Liver (tissue), 3 donors: ENCODE measurements around the gene ECM1.

Source experiments
- MAX ChIP-seq: IDR thresholded peaks from 2 replicates; pipeline ENCODE4 v1.6.1; 2016; ENCODE audit warnings: antibody characterized with exemption
- RAD21 ChIP-seq, 2 donors: IDR thresholded peaks; 2 replicates each; pipeline ENCODE4 v1.6.1; 2016; ENCODE audit warnings: antibody characterized with exemption in 2 of 2, mild to moderate bottlenecking in 2 of 2
- YY1 ChIP-seq: IDR thresholded peaks from 2 replicates; pipeline ENCODE4 v1.6.1; 2016; ENCODE audit warnings: antibody characterized with exemption, mild to moderate bottlenecking
- TF ChIP-seq, protein P1 (sequence below): fragments of 150-350 bp; IDR thresholded peaks from 2 replicates; pipeline ENCODE4 v1.5.1; 2017; ENCODE audit warnings: improper control_type of control experiment, low read depth, low read length; ENCODE audit not compliant: missing input control
- donor health status: healthy.
- donor health status: healthy.

DNA sequence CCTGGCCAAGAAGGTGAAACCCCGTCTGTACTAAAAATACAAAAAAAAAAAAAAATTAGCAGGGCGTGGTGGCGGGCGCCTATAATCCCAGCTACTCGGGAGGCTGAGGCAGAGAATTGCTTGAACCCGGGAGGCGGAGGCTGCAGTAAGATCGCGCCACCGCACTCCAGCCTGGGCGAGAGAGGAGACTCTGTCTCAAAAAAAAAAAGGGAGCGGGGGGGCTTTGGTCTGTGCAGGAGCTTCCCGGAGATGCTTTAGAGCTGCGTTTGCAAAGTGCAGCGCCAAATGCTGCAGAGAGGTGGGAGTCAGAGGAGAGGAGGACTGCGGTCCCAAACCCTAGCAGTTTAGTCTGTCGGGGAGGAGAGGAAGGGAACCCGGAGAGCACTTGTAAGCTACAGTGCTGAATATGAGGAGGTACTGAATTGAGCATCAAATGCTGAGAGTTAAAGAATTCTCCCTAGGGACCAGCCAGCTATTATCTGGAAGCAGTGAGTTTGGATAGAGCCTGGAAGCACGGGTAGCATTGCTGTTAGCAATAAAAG lies 8.2 kb downstream of the ECM1 start:
- TF ChIP-seq MAX (no peak), RAD21 (IDR thresholded peaks at IDR 0.05) (no peak), YY1 (no peak)
- TF ChIP-seq, protein P1, sequence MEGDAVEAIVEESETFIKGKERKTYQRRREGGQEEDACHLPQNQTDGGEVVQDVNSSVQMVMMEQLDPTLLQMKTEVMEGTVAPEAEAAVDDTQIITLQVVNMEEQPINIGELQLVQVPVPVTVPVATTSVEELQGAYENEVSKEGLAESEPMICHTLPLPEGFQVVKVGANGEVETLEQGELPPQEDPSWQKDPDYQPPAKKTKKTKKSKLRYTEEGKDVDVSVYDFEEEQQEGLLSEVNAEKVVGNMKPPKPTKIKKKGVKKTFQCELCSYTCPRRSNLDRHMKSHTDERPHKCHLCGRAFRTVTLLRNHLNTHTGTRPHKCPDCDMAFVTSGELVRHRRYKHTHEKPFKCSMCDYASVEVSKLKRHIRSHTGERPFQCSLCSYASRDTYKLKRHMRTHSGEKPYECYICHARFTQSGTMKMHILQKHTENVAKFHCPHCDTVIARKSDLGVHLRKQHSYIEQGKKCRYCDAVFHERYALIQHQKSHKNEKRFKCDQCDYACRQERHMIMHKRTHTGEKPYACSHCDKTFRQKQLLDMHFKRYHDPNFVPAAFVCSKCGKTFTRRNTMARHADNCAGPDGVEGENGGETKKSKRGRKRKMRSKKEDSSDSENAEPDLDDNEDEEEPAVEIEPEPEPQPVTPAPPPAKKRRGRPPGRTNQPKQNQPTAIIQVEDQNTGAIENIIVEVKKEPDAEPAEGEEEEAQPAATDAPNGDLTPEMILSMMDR: no peak
